GM19193 (cell line): Measurements from ENCODE around the gene CSTF2.

ENCODE experiments used
- POLR2A ChIP-seq: IDR thresholded peaks from 4 replicates; pipeline ENCODE4 v1.6.1; 2011; ENCODE audit not compliant: insufficient read depth, insufficient read length; ENCODE audit errors: extremely low read depth

CSTF2 gene

GRCh38 chrX:100864657-100865391 is 44.6 kb downstream of the CSTF2 start:
- no peak for TF ChIP-seq POLR2A

- no peak for TF ChIP-seq POLR2A
Measured at GRCh38 chrX:100868273-100868672, 48.1 kb downstream of the CSTF2 start.

- no peak for TF ChIP-seq POLR2A
Measured at GRCh38 chrX:100870527-100870926, 50.3 kb downstream of the CSTF2 start.

DNA sequence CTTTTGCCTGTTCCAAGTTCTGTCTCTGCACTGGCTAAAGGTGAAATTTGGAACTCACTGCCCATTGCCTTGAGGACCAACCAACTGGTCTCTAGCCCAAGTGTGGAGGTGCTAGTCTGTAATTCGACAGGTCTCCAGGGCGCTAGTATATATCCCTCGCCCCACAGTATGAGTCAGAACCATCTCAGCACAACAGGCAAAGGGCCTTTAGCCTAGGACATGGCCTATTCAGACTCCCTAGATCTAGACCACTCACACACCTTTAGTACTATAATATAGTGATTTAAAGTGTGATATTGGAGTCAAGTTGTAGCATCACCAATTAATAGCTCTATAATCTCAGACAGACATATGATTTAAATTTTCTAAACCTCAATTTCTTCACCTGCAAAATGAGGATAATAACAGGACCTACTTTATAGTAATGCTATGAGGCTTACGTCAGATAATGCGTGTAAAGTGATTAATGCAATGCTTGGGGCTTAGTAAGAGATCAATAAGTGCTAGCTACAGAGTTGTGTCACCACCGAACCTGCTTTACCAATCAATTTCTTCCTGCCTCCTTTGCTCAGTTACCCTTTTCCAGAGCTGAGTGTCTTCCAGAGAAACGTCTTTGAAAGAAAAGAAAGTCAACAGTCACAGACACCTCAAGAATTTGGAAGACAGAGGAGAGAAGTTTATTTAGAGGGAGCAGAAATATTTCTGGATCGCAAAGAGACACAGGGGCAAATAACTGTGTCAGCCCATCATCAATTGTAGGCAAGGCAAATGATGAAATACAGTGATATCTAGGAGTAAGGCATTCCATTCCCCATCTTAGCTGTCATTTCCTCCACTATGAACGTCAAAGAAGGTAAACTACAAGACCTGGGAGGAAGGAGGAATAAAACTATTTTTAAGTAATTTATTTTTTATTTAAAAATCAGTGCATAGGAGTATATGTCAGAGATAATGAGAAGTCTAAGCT is 51.7 kb downstream of the CSTF2 start:
- no peak for TF ChIP-seq POLR2A

- TF ChIP-seq POLR2A: no peak
Measured at GRCh38 chrX:100874325-100874724, 54.1 kb downstream of the CSTF2 start, which contains the start of gene NOX1. Gene NOX1, minus strand, starts transcription at chrX:100874359. Its CDS starts 220 bp downstream, at chrX:100874139.

DNA sequence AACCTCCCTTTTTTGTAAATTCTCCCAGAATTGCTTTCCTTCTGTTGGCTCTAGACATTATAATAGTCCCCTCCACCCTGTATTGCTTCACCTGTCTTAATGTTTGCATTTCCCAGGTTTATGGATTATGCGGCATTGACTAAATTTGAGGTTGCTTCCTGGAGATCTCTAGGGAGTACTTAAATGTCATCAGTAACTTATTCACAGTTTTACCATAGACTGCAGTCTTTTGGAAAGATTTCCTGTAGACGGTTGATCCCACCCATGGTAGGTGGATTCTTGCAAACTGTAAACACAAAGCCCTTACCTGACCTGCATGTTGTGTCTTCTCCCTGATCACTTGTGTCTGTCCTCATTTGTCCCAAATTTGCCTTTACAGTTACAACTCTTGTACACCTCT is 60.2 kb downstream of the CSTF2 start:
- TF ChIP-seq POLR2A: no peak

GRCh38 chrX:100883654-100884053 is 63.5 kb downstream of the CSTF2 start:
- TF ChIP-seq POLR2A: no peak
